Measurements from ENCODE around the gene LAMA2.

GRCh38 chr6:129416337-129416990 lies 533.5 kb downstream of the LAMA2 start:
- no peak for TF ChIP-seq SUZ12 (IDR thresholded peaks at IDR 0.05; ENCODE audit: extremely low read depth, insufficient read depth, insufficient read length)
- no peak for TF ChIP-seq YY1 (IDR thresholded peaks at IDR 0.05; ENCODE audit: insufficient read depth, insufficient read length)
- no peak for TF ChIP-seq ZNF274 (IDR thresholded peaks at IDR 0.05; ENCODE audit: low read depth, low read length)

Measured in NT2/D1 (cell line).